ENCODE data around the gene ALOXE3.

GRCh38 chr17:8080799-8081219 lies 37.5 kb downstream of the ALOXE3 start:
- TF ChIP-seq BRCA1 (IDR thresholded peaks at IDR 0.05; ENCODE audit: low read depth, low read length) (no peak), POLR2AphosphoS5 (IDR thresholded peaks at IDR 0.05; ENCODE audit: low read depth, low read length) (no peak)

Data from H1 (cell line).